AG09309 (cell line): ENCODE measurements around the gene THBS2.
A peak's percentile ranks its signal among the peaks of the same experiment; 100 is the strongest.

Experiments
- DNase-seq: peaks from one replicate; pipeline ENCODE4 v3.0.0-alpha.2; 2010; ENCODE audit warnings: low read depth
- H3K4me3 ChIP-seq: 2 replicates; pipeline ENCODE4 v1.5.1; 2011; ENCODE audit warnings: mild to moderate bottlenecking, low read depth, low read length, moderate library complexity; ENCODE audit not compliant: control insufficient read depth
- TF ChIP-seq, protein P1 (sequence below): IDR thresholded peaks from 2 replicates; pipeline ENCODE4 v1.5.1; 2011; ENCODE audit warnings: mild to moderate bottlenecking, low read depth, low read length, inconsistent platforms; ENCODE audit not compliant: insufficient read depth, control insufficient read depth; ENCODE audit errors: missing control alignments

THBS2 gene

DNA sequence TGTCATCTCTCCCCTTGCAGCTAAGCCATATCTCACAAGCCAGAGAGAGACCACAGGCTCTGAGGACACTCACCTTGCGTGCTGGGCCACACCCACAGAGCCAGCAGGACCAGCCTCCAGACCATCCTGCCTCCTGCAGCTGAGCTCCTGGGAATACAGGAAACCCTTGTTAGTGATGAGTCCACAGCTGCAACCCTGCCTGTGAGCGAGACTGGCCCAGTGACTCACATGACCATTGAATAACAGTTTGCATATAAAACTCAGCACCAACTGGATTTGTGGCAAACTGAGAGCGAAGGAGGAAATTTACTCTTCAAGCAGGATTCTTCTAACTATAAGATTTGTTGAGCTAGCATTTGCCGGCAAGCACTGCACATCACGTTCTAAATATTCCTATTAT, 3.0 kb downstream of the THBS2 start:
- TF ChIP-seq, protein P1, sequence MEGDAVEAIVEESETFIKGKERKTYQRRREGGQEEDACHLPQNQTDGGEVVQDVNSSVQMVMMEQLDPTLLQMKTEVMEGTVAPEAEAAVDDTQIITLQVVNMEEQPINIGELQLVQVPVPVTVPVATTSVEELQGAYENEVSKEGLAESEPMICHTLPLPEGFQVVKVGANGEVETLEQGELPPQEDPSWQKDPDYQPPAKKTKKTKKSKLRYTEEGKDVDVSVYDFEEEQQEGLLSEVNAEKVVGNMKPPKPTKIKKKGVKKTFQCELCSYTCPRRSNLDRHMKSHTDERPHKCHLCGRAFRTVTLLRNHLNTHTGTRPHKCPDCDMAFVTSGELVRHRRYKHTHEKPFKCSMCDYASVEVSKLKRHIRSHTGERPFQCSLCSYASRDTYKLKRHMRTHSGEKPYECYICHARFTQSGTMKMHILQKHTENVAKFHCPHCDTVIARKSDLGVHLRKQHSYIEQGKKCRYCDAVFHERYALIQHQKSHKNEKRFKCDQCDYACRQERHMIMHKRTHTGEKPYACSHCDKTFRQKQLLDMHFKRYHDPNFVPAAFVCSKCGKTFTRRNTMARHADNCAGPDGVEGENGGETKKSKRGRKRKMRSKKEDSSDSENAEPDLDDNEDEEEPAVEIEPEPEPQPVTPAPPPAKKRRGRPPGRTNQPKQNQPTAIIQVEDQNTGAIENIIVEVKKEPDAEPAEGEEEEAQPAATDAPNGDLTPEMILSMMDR: no peak
- DNase-seq: peak; percentile 81
- peak overlapping the region; percentile 68 for H3K4me3 ChIP-seq

DNA sequence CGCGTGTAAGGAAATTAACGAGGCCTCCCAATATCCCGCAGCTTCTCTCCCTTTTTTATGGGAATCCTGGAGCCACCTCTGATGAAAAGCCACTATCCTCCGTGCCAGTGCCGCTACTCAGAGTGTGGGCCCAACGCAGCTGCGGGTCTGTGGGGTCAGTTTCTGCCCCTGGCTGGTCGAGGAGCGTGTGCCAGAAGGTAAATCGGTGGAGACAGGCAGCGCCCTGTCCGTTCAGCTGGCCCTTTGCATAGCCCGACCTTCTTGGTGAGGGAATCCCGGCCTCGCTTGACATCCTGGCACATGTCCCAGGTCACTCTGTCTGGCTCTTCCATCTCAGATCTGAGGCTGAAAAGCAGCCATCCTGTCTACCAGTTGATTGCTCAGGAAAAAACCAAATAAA, 4.6 kb downstream of the THBS2 start:
- no peak overlapping the region for H3K4me3 ChIP-seq
- DNase-seq: no peak
- TF ChIP-seq, protein P1: no peak

DNA sequence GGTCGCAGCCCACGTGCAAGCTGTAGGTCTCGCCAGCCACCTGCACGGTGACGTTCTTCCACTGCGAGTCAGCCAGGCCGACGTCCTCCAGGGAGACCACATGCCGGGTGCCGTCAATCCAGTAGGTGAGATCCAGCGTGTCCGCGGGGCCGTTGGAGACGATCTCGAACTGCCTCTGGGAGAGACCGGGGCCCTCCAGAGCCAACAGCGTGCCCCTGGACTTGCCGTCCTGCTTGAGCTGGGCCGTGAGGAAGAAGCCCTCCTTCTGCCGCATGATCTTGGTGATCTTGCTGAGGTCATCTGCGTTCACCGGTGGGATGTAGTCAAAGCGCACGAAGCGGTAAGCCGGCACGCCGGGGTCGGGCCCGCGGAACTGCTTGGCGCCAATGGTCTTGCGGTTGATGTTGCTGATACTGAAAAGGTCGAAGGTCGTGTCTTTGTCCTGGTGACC, 5.1 kb downstream of the THBS2 start:
- TF ChIP-seq, protein P1: no peak
- H3K4me3 ChIP-seq: no peak overlapping the region
- no peak for DNase-seq

DNA sequence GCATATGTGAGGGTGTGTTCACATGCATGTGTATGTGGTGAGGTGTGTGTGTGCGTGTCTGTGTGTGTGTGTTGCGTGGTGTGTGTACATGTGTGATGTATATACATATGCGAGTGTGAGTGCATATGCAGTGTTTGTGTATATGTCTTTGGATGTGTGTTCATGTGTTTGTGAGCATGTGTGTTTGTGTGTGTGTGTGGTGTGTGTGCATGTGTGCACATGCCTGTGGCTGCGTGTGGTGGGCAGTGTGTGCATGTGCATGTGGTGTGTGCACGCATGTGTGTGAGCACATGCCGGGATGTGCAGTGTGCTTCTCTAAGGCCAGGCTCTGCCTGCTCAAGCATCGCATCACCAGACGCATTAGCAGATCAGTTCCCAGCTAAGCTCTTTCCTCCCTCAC, 5.7 kb downstream of the THBS2 start:
- TF ChIP-seq, protein P1: no peak
- H3K4me3 ChIP-seq: no peak overlapping the region
- no peak for DNase-seq

DNA sequence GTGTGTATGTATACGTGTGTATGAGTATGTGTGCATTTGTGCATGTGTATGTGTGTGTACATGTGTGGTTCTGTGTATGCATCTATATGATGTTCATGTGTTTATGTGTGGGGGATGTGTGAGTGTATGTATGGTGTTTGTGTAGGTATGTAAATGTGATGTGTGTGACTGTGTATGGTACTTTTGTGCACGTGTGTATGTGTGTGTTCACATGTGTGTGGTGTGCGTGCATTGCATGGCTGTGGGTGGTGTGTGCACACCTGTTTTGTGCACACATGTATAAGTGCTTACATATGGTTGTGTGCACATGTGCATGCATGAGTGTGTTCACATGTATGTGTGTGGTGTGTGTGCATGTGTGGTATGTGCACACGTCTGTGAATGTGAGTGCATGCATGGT, 6.2 kb downstream of the THBS2 start:
- no peak for DNase-seq
- TF ChIP-seq, protein P1: no peak
- no peak overlapping the region for H3K4me3 ChIP-seq

DNA sequence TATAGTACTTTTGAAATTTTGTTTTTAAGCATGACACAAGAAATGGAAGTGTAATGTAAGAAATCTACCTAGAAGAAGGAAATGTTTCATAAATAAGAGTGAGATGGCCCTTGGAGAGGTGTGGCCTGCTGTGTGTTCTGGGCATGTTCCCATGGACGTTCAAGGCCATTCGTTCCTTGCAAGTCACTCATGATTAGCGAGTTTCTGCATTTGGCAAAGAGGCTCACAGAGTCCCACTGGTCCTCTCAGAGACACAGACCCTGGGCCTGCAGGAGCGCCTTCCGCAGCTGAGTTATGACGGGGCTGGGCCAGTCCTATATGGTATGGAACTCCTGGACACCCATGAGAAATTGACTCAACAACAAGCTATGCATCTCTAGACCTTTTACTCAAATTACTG, 7.2 kb downstream of the THBS2 start:
- no peak overlapping the region for H3K4me3 ChIP-seq
- TF ChIP-seq, protein P1: no peak
- DNase-seq: no peak

DNA sequence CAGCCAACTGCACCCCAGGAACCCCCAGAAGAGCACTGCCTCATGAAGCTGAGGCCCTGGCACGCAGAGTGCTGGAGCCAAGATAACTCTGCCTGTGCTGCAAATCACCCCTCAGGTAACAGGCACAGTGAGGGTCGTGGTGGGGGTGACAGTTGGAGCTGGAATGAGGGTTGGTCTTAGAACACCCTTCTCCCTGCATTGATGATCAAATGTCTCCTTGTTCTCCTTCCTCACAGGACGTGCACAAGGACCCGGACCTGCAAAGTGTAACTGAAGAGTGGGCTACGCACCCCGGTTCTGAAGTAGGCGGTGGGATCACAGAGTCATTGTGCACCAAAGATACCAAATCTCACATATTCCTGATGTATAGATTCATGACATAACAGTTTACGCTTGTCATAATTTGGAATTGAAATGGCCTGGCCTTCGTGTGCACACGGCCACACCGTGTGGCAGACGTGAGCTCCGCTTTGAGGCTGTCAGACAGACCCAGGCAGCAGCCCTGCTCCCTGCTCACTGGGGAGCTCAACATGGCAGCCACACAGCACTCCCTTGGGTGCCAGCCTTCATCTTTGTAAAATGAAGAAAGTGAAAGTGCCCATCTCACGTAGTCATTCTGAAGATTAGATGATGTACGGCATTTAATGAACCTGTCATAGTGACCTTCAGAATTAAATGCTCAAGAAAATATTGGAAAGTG, 8.8 kb downstream of the THBS2 start:
- TF ChIP-seq, protein P1: no peak
- no peak overlapping the region for H3K4me3 ChIP-seq
- DNase-seq: no peak
